Measurements from ENCODE around the gene IPO7. TPM values are rescaled to one million over a fixed set of nuclear protein-coding genes. Genes with fewer than 3 reads are reported as not detected.

IPO7 gene
- total RNA-seq, 1 donor from 2014 or later = 199 TPM

DNA sequence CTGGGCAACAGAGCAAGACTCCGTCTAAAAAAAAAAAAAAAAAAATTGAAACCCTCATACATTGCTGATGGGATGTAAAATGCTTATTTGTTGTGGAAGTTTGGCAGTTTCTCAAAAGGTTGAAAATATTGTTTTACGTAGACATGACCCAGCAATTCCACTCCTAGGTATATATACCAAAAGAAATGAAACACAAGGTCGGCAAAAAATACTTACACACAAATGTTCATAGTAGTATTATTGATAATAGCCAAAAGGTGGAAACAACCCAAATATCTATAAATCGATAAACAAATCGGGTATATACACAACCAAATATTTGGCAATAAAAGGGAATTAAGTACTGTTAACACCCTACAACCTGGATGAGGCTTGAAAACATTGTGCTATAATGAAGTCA, 71.3 kb downstream of the IPO7 start:
- H3K4me3 Mint-ChIP-seq = peak overlapping the region; percentile 66
- H3K9me3 Mint-ChIP-seq = peaks cover 10% of the 10 kb centered on the region
- peaks cover 21% of the 10 kb centered on the region for H3K36me3 Mint-ChIP-seq (ENCODE audit: low read depth)
- H3K27me3 Mint-ChIP-seq (ENCODE audit: low read depth) = peaks cover 6% of the 10 kb centered on the region
- H3K4me1 Mint-ChIP-seq = peaks cover 13% of the 10 kb centered on the region
- DNase-seq (ENCODE audit: low read depth, low spot score) = no peak
- TF ChIP-seq, protein P1, sequence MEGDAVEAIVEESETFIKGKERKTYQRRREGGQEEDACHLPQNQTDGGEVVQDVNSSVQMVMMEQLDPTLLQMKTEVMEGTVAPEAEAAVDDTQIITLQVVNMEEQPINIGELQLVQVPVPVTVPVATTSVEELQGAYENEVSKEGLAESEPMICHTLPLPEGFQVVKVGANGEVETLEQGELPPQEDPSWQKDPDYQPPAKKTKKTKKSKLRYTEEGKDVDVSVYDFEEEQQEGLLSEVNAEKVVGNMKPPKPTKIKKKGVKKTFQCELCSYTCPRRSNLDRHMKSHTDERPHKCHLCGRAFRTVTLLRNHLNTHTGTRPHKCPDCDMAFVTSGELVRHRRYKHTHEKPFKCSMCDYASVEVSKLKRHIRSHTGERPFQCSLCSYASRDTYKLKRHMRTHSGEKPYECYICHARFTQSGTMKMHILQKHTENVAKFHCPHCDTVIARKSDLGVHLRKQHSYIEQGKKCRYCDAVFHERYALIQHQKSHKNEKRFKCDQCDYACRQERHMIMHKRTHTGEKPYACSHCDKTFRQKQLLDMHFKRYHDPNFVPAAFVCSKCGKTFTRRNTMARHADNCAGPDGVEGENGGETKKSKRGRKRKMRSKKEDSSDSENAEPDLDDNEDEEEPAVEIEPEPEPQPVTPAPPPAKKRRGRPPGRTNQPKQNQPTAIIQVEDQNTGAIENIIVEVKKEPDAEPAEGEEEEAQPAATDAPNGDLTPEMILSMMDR (conservative IDR thresholded peaks at IDR 0.05) = no peak
- H3K27ac Mint-ChIP-seq (ENCODE audit: unreplicated experiment) = no peak overlapping the region

DNA sequence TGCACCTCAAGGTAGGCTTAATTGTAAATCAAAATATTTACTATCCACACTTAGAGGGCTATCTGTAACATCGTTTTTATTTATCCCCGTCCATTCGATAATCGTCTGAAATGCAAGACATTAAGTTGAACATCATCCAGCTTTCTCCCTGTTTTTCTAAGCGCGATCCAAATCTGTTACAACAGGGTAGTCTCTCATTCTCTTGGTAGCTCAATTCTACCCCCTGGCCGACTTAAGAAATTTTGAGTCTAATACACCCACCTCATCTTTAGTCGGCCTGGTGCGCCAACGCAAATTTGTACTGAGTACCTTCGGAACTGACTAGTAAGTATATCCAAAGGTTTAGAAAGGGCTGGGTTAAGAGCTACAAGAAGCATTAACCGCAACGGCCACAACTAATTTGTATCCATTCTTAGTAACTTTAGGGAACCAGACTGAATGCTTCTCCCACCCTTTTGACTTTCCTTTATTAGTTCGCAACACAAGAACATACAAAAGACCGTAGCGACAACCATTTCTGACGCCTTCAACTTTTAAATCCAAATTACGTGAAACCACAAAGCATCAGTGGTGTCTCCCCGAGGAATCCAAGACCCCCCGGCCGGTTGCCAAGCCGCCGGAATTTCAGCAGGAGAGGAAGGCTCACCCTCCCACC, 75.3 kb downstream of the IPO7 start:
- peak; percentile 7 for DNase-seq (ENCODE audit: low read depth, low spot score)

GRCh38 chr11:9460322-9461062, 76.0 kb downstream of the IPO7 start, which contains the start of gene ZNF143:
ZNF143 (plus strand) TSS chr11:9461012; CDS start chr11:9471309, 10,297 bp downstream.
- DNase-seq (ENCODE audit: low read depth, low spot score) = peak; percentile 99
- peak within 1 kb of the TSS; percentile 99 for H3K27ac Mint-ChIP-seq (ENCODE audit: unreplicated experiment)
- TF ChIP-seq, protein P1 (conservative IDR thresholded peaks at IDR 0.05) = no peak

More for the DNA sequence above, 75.3 kb downstream of the IPO7 start:
- H3K4me1 Mint-ChIP-seq = peaks cover 36% of the 10 kb centered on the region
- peak overlapping the region; percentile 98 for H3K4me3 Mint-ChIP-seq
- peaks cover 2% of the 10 kb centered on the region for H3K9me3 Mint-ChIP-seq
- H3K27me3 Mint-ChIP-seq (ENCODE audit: low read depth) = peaks cover 5% of the 10 kb centered on the region
- TF ChIP-seq, protein P1 (conservative IDR thresholded peaks at IDR 0.05) = no peak
- peak overlapping the region; percentile 99 for H3K27ac Mint-ChIP-seq (ENCODE audit: unreplicated experiment)
- H3K36me3 Mint-ChIP-seq (ENCODE audit: low read depth) = peaks cover 17% of the 10 kb centered on the region

DNA sequence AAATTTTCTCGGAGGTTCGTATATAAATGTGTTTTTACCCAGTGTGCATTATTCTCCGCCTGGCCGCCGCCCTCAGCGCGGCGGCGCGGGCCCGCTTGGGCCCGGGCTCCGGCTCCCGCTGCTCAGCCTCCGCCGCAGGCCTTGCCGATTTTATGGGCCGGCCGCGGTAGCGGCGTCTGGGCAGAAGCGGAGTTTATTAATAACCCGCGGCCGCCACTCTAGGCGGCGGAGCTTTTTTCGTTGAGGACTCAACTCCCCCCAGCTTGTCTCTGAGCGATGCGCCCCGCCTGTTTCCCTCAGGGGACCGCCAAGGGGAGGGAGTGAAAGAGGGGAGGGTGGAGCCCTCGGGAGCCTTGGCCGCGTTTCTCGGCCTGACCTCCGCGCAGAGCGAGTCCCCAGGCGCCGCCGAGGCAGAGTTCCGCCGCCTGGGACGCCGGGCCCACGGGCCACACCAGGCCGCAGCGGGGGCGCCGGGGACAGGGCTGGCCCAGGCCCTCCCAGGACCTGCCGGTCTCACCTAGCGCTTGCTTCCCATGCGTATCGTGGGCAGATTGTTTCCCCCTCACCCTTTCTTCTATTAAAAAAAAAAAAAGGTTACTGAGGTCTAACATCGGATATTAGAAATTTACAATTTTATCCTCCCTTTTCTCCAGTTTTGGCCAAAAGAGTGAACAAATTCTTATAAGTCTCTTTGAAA, 76.8 kb downstream of the IPO7 start:
- TF ChIP-seq, protein P1 (conservative IDR thresholded peaks at IDR 0.05) = peak; percentile 24
- Mint-ChIP-seq H3K27ac (ENCODE audit: unreplicated experiment) (peak overlapping the region; percentile 99), H3K4me3 (peak overlapping the region; percentile 98), H3K4me1 (peaks cover 36% of the 10 kb centered on the region), H3K9me3 (peaks cover 2% of the 10 kb centered on the region), H3K27me3 (ENCODE audit: low read depth) (peaks cover 5% of the 10 kb centered on the region), H3K36me3 (ENCODE audit: low read depth) (peaks cover 15% of the 10 kb centered on the region)
- DNase-seq (ENCODE audit: low read depth, low spot score) = peak; percentile 76

More at GRCh38 chr11:9460322-9461062, 76.0 kb downstream of the IPO7 start, which contains the start of gene ZNF143:
- Mint-ChIP-seq H3K27me3 (ENCODE audit: low read depth) (peaks cover 5% of the 10 kb centered on the region), H3K4me3 (peak within 1 kb of the TSS; percentile 98), H3K4me1 (peaks cover 36% of the 10 kb centered on the region), H3K36me3 (ENCODE audit: low read depth) (peaks cover 15% of the 10 kb centered on the region), H3K9me3 (peaks cover 2% of the 10 kb centered on the region)

GRCh38 chr11:9461760-9462134, 77.3 kb downstream of the IPO7 start:
- H3K9me3 Mint-ChIP-seq = peaks cover 2% of the 10 kb centered on the region

More at GRCh38 chr11:9461760-9462134, 77.3 kb downstream of the IPO7 start:
- DNase-seq (ENCODE audit: low read depth, low spot score) = no peak
- Mint-ChIP-seq H3K36me3 (ENCODE audit: low read depth) (peaks cover 15% of the 10 kb centered on the region), H3K4me1 (peaks cover 36% of the 10 kb centered on the region), H3K27ac (ENCODE audit: unreplicated experiment) (peak overlapping the region; percentile 93), H3K27me3 (ENCODE audit: low read depth) (peaks cover 5% of the 10 kb centered on the region), H3K4me3 (peak overlapping the region; percentile 98)
- TF ChIP-seq, protein P1 (conservative IDR thresholded peaks at IDR 0.05) = no peak

All from neural crest cell (in vitro differentiated cells).